ENCODE data around the gene CASP8. TPM values are rescaled to one million over a fixed set of nuclear protein-coding genes. Genes with fewer than 3 reads are reported as not detected.

The CASP8 gene
- total and polyA plus RNA-seq, 2 of the 8 experiments (the other 6 are each of a cell fraction or from before 2014, with no cell fraction given), result 2.3 to 3.6 TPM

DNA sequence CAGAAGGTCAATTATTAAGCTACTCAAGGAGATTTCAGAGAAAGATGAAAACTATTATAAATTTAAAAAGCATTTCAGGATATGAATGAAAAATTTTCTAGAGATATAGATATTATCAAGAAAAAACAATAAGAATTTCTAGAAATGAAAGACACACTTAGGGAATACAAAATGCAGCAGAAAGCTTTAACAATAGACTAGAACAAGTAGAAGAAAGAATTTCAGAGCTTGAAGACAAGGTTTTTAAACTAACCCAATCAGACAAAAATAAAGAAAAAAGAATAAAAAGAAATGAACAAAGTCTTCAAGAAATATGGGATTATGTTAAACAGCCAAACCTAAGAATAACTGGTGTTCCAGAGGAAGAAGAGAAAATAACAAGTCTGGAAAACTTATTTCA is 62.4 kb downstream of the CASP8 start:
- H3K27me3 ChIP-seq (replicated peaks in 1 of 4; ENCODE audit: control insufficient read depth in 3 of 4, extremely low read depth in 1 of 4, insufficient read depth in 3 of 4, low read length in 3 of 4), result no peaks in the 10 kb centered on the region
- no peak overlapping the region for H3K27ac ChIP-seq (ENCODE audit: low read depth, low read length)
- no peaks in the 10 kb centered on the region for H4K20me1 ChIP-seq (replicated peaks in 1 of 2; ENCODE audit: control insufficient read depth in 1 of 2, insufficient read depth in 2 of 2, low read length in 2 of 2)
- ChIA-PET POLR2A (ENCODE audit: partially characterized antibody) (interaction anchor here (1.2 kb wide), 1 partner anchor 8 kb away, joined by 3 read pairs; no protein-coding TSS in a partner anchor), CTCF (ENCODE audit: partially characterized antibody) (interaction anchor here (0.6 to 3.6 kb wide), 3 partner anchors 22 to 91 kb away, joined by 3 to 17 read pairs (median 6); no protein-coding TSS in a partner anchor)
- no peak overlapping the region for H2AFZ ChIP-seq (ENCODE audit: low read length)
- no peaks in the 10 kb centered on the region for H3K4me1 ChIP-seq (replicated peaks in 1 of 4; ENCODE audit: control insufficient read depth in 3 of 4, insufficient read depth in 4 of 4, low read length in 3 of 4)
- no peaks in the 10 kb centered on the region for H3K9me3 ChIP-seq (ENCODE audit: insufficient read depth in 2 of 2, low read depth in 1 of 2, low read length in 1 of 2)
- H2BK15ac ChIP-seq (ENCODE audit: low read length), result no peak overlapping the region
- H3K56ac ChIP-seq (replicated peaks; ENCODE audit: insufficient read length, low read depth, low read length), result no peak overlapping the region
- no peak for DNase-seq (ENCODE audit: low read depth in 1 of 2, low spot score in 2 of 2)
- H3K36me3 ChIP-seq (ENCODE audit: control insufficient read depth in 2 of 4, insufficient read depth in 4 of 4, low read length in 3 of 4), result no peaks in the 10 kb centered on the region
- no peak overlapping the region for H3K18ac ChIP-seq (ENCODE audit: extremely low read depth, low read length)
- no peaks in the 10 kb centered on the region for H3K79me1 ChIP-seq (ENCODE audit: low read depth, low read length)
- no peak overlapping the region for H3K14ac ChIP-seq (ENCODE audit: insufficient read length)
- TF ChIP-seq KDM1A (IDR thresholded peaks at IDR 0.05; ENCODE audit: borderline replicate concordance, low read length) (no peak), RFX5 (IDR thresholded peaks at IDR 0.05; ENCODE audit: borderline replicate concordance, low read depth, low read length) (no peak), JUND (IDR thresholded peaks at IDR 0.05; ENCODE audit: low read length) (no peak), POU5F1 (IDR thresholded peaks at IDR 0.05; ENCODE audit: low read depth, low read length) (no peak), SIX5 (IDR thresholded peaks at IDR 0.05; ENCODE audit: low read depth, low read length) (no peak), TEAD4 (IDR thresholded peaks at IDR 0.05; ENCODE audit: low read depth, low read length) (no peak), RXRA (IDR thresholded peaks at IDR 0.05; ENCODE audit: insufficient read depth, low read depth, low read length) (no peak), SRF (IDR thresholded peaks at IDR 0.05; ENCODE audit: low read depth, low read length) (no peak), HDAC2 (IDR thresholded peaks at IDR 0.05; ENCODE audit: borderline replicate concordance in 1 of 2, low read depth in 2 of 2, low read length in 2 of 2) (no peak), CEBPB (IDR thresholded peaks at IDR 0.05; ENCODE audit: low read depth, low read length) (no peak), MAFK (IDR thresholded peaks at IDR 0.05; ENCODE audit: low read depth, low read length) (no peak), BRCA1 (IDR thresholded peaks at IDR 0.05; ENCODE audit: low read depth, low read length) (no peak), SP1 (IDR thresholded peaks at IDR 0.05; ENCODE audit: low read depth, low read length) (no peak), TAF1 (IDR thresholded peaks at IDR 0.05; ENCODE audit: low read depth, low read length) (no peak), EZH2 (IDR thresholded peaks at IDR 0.05; ENCODE audit: low read depth, low read length, severe bottlenecking) (no peak)
- TF ChIP-seq, protein P1, sequence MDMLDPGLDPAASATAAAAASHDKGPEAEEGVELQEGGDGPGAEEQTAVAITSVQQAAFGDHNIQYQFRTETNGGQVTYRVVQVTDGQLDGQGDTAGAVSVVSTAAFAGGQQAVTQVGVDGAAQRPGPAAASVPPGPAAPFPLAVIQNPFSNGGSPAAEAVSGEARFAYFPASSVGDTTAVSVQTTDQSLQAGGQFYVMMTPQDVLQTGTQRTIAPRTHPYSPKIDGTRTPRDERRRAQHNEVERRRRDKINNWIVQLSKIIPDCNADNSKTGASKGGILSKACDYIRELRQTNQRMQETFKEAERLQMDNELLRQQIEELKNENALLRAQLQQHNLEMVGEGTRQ (IDR thresholded peaks at IDR 0.05; ENCODE audit: low read length), result no peak
- no peak overlapping the region for H3K4ac ChIP-seq (replicated peaks; ENCODE audit: insufficient read length, low read depth, low read length)
- no peak overlapping the region for H2BK5ac ChIP-seq (ENCODE audit: low read depth, low read length)
- no peak overlapping the region for H3K4me3 ChIP-seq (ENCODE audit: extremely low read depth in 1 of 4, insufficient read depth in 2 of 4, low read depth in 3 of 4, low read length in 4 of 4)
- no peaks in the 10 kb centered on the region for H3K23me2 ChIP-seq (ENCODE audit: low read depth, low read length)
- no peak overlapping the region for H2AK5ac ChIP-seq (ENCODE audit: low read depth, low read length)
- no peak overlapping the region for H3K23ac ChIP-seq (ENCODE audit: insufficient read length)
- no peak overlapping the region for H3K9ac ChIP-seq (replicated peaks in 1 of 4; ENCODE audit: extremely low read depth in 1 of 4, low read depth in 3 of 4, low read length in 3 of 4)
- FAIRE-seq, result no peak
- no peak overlapping the region for H4K8ac ChIP-seq (ENCODE audit: extremely low read depth, insufficient read depth, low read length)
- no peak overlapping the region for H4K91ac ChIP-seq (replicated peaks; ENCODE audit: insufficient read length, low read length)
- no peak overlapping the region for H2BK20ac ChIP-seq (ENCODE audit: low read length)
- H2BK120ac ChIP-seq (replicated peaks; ENCODE audit: low read depth, low read length), result no peak overlapping the region
- no peak overlapping the region for H3K4me2 ChIP-seq (ENCODE audit: insufficient read depth in 1 of 2, low read depth in 2 of 2, low read length in 2 of 2)
- H3K79me2 ChIP-seq (ENCODE audit: control insufficient read depth in 1 of 2, insufficient read depth in 2 of 2, low read length in 2 of 2), result no peaks in the 10 kb centered on the region
- no peak overlapping the region for H4K5ac ChIP-seq (ENCODE audit: insufficient read length, low read depth, low read length)
- H2BK12ac ChIP-seq (ENCODE audit: low read depth, low read length), result no peak overlapping the region
